Lower leg skin (tissue), 4 donors: Measurements from ENCODE around the gene RAX2. TPM values are rescaled to one million over a fixed set of nuclear protein-coding genes. Genes with fewer than 3 reads are reported as not detected.

Experiments used
- DNase-seq, 2 donors: peaks; one replicate each; pipeline ENCODE4 v3.0.0-alpha.2; 2019; ENCODE audit warnings: low spot score in 2 of 2
- H3K4me3 ChIP-seq: fragments of 200-600 bp; sonication (generic); 2 replicates; pipeline ENCODE4 v1.5.1; 2017; ENCODE audit warnings: mild to moderate bottlenecking, low read depth; ENCODE audit not compliant: poor library complexity, severe bottlenecking
- POLR2A ChIP-seq, 2 donors: fragments of 450-650 bp; IDR thresholded peaks; one replicate each; pipeline ENCODE4 v1.6.1; 2016 to 2017; ENCODE audit warnings: antibody characterized with exemption in 2 of 2, mild to moderate bottlenecking in 1 of 2, moderate library complexity in 1 of 2
- WGBS, 2 donors: methylation state at CpG; one replicate each; pipeline ENCODE4 v1.1.5; 2018; 5-methylcytosine and 5-hydroxymethylcytosine counted together
- intact Hi-C: fragments of 100-400 bp; cut with DNase I; formaldehyde crosslinking; loops from one replicate; pipeline ENCODE4 v1.15.0; 2023; ENCODE audit warnings: low total_unique reads
- total RNA-seq, 4 donors: library from RNA; depleted of rRNA; stranded (reverse); fragments of >200 nt; gene quantifications; one replicate each; pipeline ENCODE4 v1.1.0, GENCODE V29; 2016
- TF ChIP-seq, protein P1 (sequence below), 3 donors: fragments of 450-650 bp; IDR thresholded peaks; one replicate each; pipeline ENCODE4 v1.5.1; 2016; ENCODE audit warnings: antibody characterized with exemption in 3 of 3, mild to moderate bottlenecking in 3 of 3, moderate library complexity in 2 of 3

Gene RAX2
- not detected for total RNA-seq

DNA sequence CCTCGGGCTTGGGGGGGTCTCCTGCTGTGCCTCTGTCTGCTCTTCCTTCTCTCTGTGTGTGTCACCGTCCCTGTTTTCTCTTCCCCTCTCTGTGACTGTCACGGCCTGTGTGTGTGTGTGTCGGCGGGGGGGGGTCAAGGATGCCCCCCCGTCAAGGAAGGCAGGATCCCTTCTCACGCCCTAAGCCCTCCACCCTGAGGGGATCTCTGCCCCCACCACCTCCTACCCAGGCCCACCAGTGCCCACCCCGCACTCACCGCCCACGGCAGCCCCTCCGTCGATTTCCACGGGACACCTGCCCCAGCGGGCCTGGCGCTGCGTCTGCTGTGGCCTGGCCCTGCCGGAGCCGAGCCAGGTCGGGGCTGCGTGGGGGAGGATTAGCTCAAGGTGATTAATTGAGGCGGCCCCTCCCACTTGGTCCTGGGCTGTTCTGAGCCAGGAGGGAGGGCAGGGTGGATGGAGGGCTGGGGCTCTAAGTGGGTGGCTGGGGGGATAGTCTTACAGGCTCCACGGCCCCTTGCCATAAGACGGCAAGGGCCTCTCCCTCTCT, at the start of gene RAX2:
Gene RAX2, minus strand, starts transcription at position 323 of the 550 bp plus-strand sequence. CDS start 486 bp downstream, outside the sequence.
- 28 to 30% methylated on average over 21 to 23 of the region's 23 CpGs for WGBS, 2 donors
- intact Hi-C loops = no loop called here
- TF ChIP-seq, protein P1, sequence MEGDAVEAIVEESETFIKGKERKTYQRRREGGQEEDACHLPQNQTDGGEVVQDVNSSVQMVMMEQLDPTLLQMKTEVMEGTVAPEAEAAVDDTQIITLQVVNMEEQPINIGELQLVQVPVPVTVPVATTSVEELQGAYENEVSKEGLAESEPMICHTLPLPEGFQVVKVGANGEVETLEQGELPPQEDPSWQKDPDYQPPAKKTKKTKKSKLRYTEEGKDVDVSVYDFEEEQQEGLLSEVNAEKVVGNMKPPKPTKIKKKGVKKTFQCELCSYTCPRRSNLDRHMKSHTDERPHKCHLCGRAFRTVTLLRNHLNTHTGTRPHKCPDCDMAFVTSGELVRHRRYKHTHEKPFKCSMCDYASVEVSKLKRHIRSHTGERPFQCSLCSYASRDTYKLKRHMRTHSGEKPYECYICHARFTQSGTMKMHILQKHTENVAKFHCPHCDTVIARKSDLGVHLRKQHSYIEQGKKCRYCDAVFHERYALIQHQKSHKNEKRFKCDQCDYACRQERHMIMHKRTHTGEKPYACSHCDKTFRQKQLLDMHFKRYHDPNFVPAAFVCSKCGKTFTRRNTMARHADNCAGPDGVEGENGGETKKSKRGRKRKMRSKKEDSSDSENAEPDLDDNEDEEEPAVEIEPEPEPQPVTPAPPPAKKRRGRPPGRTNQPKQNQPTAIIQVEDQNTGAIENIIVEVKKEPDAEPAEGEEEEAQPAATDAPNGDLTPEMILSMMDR (IDR thresholded peaks at IDR 0.05) = no peak
- no peak for TF ChIP-seq POLR2A (IDR thresholded peaks at IDR 0.05)
- no peak within 1 kb of the TSS for H3K4me3 ChIP-seq
- DNase-seq = no peak

DNA sequence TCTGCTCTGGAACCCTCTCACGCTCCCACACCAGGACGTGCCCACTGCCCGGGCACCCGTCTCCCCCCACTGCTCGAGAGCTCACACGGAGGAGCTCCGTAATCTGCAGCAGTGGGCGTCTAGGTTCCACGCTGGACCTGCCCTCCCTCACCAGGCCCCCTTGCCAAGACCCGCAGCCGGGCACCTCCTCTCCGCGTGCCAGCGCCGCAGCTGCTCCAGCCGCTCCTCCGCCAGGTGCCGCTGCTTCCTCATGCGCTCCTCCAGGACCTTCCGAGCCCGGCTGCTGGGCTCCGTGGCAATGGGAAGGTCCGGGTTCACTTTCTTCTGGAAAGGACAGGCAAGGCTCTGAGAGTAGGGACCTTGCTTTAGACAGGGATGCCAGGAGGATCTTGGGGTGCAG, 49.1 kb upstream of the RAX2 start:
- no peak for TF ChIP-seq POLR2A (IDR thresholded peaks at IDR 0.05)
- TF ChIP-seq, protein P1 (IDR thresholded peaks at IDR 0.05) = no peak
- H3K4me3 ChIP-seq = no peak overlapping the region
- intact Hi-C loops = no loop called here
- DNase-seq = no peak
- WGBS, 2 donors = 91 to 95% methylated on average over 14 to 23 of the region's 23 CpGs

DNA sequence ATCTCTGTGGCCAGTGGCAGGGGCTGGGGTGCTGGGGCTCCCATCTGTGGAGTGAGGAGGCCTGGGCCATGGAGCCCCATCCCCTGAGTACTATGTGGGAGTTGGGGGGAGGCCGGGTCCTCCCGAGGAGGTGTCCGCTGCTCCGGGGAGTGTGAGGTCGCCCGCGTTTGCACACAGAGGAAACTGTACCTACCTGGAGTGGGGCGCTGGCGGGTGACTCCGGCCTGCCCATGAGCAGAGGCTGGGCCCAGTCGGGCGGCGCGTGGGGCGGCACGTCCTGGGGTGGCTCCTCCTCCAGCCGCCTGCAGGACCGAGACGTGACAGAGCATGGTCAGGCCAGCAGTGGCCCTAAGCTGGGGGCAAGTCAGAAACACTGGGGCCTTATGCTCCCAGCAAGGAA, 48.0 kb upstream of the RAX2 start:
- intact Hi-C loops = no loop called here
- WGBS, 2 donors = 85 to 86% methylated on average over 14 to 17 of the region's 19 CpGs
- TF ChIP-seq, protein P1 (IDR thresholded peaks at IDR 0.05) = no peak
- TF ChIP-seq POLR2A (IDR thresholded peaks at IDR 0.05) = no peak
- no peak overlapping the region for H3K4me3 ChIP-seq
- DNase-seq = no peak

DNA sequence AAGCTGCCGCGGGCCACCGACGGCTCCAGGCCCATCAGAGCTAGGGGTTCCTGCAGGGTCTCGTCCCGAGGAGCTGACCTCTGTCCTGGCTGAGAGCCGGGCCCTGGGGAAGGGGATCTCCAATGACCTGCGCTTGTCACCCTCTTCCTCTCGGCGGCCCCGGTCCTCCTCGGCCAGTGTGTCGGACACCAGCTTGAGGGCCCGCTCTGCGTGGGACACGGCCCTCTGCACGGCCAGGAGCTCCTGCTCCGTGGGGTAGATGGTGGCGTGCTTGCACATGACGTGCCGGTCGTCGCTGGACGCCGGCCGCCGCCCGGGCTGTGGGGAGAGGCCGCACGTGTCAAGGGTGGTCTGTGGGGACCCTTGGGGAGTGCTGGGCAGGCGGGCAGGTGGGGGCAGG, 46.9 kb upstream of the RAX2 start:
- 53 to 74% methylated on average over 3 to 26 of the region's 31 CpGs for WGBS, 2 donors
- H3K4me3 ChIP-seq = no peak overlapping the region
- intact Hi-C loops = no loop called here
- no peak for TF ChIP-seq POLR2A (IDR thresholded peaks at IDR 0.05)
- TF ChIP-seq, protein P1 (IDR thresholded peaks at IDR 0.05) = no peak
- no peak for DNase-seq

DNA sequence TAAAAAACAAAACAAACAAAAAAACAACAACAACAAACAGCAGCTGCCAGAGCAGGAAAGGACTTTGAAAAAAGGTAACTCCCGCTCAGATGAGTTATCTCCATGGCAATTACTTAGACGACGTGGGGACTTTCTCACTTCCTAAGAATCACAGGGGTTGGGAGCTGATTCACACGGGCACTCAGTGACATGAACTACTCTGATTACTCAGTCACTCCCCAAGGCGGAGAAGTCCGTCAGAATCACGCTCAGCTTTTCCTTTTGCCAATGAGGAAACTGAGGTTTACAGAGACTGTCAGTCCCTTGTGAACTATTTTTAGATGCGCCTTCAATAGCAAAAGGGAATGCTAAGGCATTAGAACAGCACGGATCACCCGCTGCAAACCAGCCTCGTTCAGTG, 46.4 kb upstream of the RAX2 start:
- intact Hi-C loops = no loop called here
- TF ChIP-seq, protein P1 (IDR thresholded peaks at IDR 0.05) = no peak
- TF ChIP-seq POLR2A (IDR thresholded peaks at IDR 0.05) = no peak
- 14 to 28% methylated on average over 10 to 11 of the region's 11 CpGs for WGBS, 2 donors
- no peak overlapping the region for H3K4me3 ChIP-seq
- DNase-seq = no peak

DNA sequence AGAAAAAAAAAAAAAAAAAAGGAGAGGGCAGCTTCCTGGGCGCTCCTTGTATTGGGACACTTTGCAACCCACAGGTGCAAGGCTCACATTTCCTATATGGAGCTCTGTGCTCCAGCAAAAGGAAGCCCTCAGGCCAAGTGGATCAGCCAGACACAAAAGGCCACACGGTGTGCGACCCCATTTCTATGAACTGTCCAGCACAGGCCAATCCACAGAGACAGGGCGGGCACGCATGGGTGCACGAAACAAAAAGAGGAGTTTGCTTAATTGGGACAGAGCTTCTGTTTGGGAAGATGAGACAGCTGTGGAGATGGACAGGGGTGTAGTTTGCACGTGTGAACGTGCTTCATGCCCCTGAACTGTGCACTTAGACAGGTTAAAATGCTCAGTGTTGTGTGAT, 45.7 kb upstream of the RAX2 start:
- DNase-seq = no peak
- no peak for TF ChIP-seq POLR2A (IDR thresholded peaks at IDR 0.05)
- TF ChIP-seq, protein P1 (IDR thresholded peaks at IDR 0.05) = no peak
- H3K4me3 ChIP-seq = no peak overlapping the region
- WGBS, 2 donors = 87 to 90% methylated on average over 8 of the region's 8 CpGs
- intact Hi-C loops = no loop called here
